ENCODE measurements around the gene HSPA13.
"Not testable (repeated sequence)": the region's sequence is repeated elsewhere in the genome, so short reads cannot be mapped to it uniquely, and the experiment has no call there.

HSPA13 gene

DNA sequence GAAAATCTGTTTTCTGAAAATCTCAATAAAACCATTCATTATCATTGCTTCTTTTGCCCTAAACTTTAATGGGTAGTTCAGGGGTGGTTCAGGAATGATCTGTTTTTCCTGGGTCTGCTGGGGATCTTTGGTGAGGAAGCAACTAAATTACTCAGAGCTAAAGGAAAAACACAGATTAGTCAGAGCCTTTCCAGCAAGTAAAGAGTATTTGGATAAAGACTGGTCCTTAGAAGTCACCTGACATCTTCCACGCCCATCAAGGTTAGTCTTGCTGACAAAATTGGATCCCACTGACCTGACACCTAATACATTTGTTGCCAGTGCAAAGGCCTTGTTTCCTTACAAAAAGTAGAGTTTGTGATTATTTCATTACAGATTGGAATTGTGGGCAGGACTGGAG, 24.2 kb downstream of the HSPA13 start:
- TF ChIP-seq POLR2A (IDR thresholded peaks at IDR 0.05; ENCODE audit: low read depth, low read length), result no peak
- DNase-seq (ENCODE audit: insufficient read length, low spot score) (peak; percentile 3), FAIRE-seq (peak; percentile 86)

DNA sequence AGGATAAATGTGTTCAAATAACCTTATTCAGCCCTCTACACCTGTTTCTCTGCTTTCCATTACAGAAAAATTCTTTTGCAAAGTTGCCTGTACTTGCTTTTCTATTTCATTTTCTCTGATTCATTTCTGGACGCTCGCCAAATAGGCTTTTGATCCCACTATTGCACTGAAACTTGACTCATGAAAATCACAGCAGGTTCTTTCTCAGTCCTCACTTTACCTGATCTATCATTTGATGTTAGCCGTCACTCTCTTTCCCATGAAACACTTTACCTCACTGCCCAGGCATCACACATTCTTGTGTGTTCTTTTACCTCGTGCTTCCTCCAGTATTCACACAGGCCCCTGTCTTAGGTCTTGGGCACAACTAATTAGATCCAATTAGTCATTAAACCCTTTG, 26.2 kb downstream of the HSPA13 start:
- no peak for TF ChIP-seq POLR2A (IDR thresholded peaks at IDR 0.05; ENCODE audit: low read depth, low read length)
- DNase-seq (ENCODE audit: insufficient read length, low spot score) (no peak), FAIRE-seq (no peak)

- no peak for TF ChIP-seq POLR2A (IDR thresholded peaks at IDR 0.05; ENCODE audit: low read depth, low read length)
- DNase-seq (ENCODE audit: insufficient read length, low spot score), result no peak
- no peak for FAIRE-seq
Observed at GRCh38 chr21:14354515-14354914, 28.4 kb downstream of the HSPA13 start.

DNA sequence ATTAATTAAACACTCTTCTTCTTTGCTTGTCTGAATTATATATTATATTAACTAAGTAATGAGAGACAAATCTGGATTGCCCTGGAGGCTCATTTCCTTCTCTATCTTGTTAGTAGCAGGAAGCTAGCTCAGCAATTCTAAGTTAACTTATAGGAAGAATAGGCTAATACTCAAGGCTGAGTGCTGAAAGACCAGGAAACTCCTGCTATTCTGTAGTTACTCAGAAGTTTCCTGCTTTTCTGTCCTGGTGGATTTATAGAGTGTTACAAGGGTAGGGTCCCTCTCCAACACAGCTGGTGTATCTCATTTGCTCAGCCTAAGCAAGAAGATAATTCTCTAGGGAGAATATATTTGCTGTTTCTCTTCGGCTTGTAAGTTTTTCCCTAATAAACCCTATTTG, 29.2 kb downstream of the HSPA13 start:
- no peak for TF ChIP-seq POLR2A (IDR thresholded peaks at IDR 0.05; ENCODE audit: low read depth, low read length)
- FAIRE-seq, result no peak
- DNase-seq (ENCODE audit: insufficient read length, low spot score), result no peak

DNA sequence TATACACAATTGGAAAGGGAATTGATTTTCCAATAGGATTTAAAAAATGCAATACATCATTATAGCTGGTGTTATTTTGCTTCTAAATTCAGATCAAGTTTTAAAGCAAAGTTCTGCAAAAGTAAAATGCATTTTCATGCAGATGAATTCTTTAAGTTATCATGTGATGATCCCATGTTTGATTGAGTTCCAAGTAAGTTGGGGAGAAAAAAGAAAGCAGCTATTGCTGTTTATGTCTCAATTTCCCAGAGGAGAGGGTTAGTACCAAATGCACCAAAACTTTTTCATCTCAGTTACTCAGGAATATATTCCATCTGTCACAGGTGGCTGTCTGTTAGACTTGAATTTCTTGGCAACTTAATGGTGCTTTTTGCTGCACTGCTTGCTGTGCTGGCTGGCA, 29.7 kb downstream of the HSPA13 start:
- DNase-seq (ENCODE audit: insufficient read length, low spot score), result no peak
- FAIRE-seq, result no peak
- TF ChIP-seq POLR2A (IDR thresholded peaks at IDR 0.05; ENCODE audit: low read depth, low read length), result no peak

GRCh38 chr21:14327346-14327745, 55.6 kb downstream of the HSPA13 start:
- FAIRE-seq; DNase-seq (ENCODE audit: insufficient read length, low spot score): not testable (repeated sequence)

DNA sequence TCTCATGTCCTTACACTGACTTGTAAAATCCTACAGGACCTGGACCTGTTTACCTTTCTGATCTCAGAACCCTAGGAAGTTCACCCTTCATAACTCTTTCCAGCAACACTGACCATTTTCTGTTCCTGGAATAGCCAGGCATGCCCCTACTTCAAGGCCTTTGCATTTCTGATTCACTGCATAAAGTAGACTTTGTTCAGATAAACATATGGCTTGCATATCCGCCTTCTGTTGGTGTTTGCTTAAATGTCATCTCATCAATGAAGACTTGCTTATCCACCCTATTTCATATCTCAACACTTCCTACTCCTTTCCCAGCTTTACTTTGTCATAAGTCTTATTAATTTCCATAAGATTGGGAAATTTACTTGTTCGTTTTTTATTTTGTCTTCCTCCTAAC, 57.4 kb downstream of the HSPA13 start:
- DNase-seq (ENCODE audit: insufficient read length, low spot score) (no peak), FAIRE-seq (no peak)
- no peak for TF ChIP-seq POLR2A (IDR thresholded peaks at IDR 0.05; ENCODE audit: low read depth, low read length)

All from H54 (cell line).